ENCODE results near the gene SACM1L.
A peak's percentile ranks its signal among the peaks of the same experiment; 100 is the strongest.
"Not testable (repeated sequence)": the region's sequence is repeated elsewhere in the genome, so short reads cannot be mapped to it uniquely, and the experiment has no call there.

SACM1L gene

DNA sequence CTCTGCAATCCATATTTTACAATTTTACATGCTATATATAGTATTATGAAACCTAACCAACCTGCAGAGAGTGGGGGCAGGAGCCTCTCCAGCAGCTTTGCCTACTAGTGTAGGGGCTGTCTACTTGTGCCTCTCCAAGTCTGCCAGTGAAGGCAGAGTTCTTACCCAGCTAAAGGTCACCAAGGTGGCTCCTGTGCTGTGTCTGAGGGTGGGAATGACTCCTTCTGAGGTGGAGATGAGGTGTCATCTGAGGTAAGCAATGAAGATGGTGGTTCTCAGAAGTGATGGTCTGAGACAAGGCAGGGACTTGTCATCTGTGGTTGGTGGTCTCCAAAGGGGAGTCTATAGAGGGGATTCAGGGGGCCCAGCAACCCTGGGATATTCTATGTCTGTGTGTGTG lies 47.5 kb downstream of the SACM1L start:
- H3K27ac ChIP-seq, result no peak overlapping the region
- DNase-seq (ENCODE audit: low read depth, low spot score), result no peak

DNA sequence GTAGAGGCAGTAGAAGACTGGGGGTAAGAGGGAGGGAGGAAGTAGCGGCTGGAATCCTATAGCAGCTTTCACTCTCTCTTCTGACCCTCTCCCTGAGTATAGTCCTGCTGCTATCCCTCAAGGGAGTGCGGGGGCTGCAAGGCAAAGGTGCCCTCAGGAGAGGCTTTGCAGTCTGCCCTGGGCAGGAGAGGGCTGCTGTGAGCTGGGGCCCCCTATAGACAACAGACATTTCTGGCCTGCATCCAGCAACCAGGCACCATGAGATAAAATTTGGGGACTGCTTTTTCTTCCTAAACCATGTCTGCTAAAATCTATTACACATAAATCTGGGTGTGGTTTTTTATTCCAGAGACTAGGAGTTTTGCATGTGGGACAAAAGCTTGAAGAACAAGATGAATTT lies 48.0 kb downstream of the SACM1L start:
- no peak overlapping the region for H3K27ac ChIP-seq
- DNase-seq (ENCODE audit: low read depth, low spot score), result no peak

DNA sequence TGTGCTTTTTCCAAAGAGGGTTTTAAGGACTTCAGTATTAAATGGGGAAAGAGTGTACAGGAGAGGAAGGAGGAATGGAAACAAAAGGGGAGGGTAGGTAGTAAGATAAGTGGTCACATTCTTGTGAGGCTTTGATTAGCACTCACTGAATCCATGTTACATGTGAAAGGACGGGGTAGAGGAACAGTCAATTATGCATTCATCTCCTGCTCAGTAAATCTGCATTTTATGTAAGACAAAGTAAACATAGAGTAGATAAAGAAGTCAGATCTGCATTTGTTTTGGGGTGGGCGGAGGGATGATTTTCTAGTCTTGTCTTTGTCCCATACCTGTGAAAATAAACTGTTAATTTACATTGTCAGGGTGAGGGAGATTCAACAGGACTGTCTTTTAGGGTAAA lies 50.8 kb downstream of the SACM1L start:
- no peak for DNase-seq (ENCODE audit: low read depth, low spot score)
- no peak overlapping the region for H3K27ac ChIP-seq

DNA sequence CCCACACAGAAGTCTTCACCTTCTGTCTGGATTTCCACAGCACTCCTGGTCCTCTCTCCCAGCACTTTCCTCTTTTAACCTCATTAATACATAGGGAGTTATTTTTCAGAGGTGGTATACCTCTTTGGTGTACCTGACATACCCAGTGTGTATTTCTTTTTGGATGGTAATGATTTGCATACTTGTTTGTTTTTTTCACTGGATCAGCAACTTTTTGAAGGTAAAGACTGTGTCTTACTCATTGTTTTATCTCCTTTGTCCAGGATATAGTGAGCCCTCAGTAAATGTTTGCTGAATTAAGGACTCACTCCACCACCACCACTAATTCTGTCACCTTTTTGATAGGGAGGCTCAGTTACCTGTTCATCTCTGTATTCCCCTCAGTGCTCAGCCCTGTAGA lies 52.1 kb downstream of the SACM1L start:
- H3K27ac ChIP-seq, result no peak overlapping the region
- DNase-seq (ENCODE audit: low read depth, low spot score), result no peak

DNA sequence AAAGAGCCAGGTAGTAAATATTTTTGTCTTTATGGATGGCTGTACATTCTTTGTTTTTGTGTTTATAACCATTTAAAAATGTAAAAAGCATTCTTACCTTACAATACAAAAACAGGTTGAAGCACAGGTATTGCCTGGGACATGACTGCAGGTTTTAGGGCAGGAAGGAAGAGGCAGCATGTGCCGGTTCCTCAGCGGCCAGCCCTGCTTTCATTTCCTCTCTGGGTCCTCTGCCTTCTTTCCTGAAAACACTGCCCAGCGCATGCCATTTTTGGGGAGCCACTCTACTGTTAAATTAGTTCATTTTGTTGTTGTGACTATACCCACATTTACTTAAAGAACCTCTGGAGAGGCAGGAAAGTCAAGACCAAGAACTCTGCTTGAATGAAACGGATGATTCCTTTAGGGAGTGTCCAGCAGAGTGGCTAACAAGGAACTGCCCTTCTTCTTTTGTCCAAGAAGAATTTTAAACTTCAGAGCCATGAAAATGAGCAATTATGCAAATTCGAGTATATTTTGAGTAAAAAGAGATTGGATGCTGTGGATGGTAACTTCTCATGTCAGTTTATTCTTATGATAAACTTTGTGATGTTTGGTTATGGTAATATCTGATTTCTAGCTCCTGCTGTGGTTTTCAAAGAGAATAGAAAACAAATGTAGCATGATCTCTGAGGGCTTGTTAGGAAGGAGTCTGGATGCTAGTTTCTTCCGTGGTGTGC lies 52.7 kb downstream of the SACM1L start:
- H3K27ac ChIP-seq, result no peak overlapping the region
- DNase-seq (ENCODE audit: low read depth, low spot score), result no peak

DNA sequence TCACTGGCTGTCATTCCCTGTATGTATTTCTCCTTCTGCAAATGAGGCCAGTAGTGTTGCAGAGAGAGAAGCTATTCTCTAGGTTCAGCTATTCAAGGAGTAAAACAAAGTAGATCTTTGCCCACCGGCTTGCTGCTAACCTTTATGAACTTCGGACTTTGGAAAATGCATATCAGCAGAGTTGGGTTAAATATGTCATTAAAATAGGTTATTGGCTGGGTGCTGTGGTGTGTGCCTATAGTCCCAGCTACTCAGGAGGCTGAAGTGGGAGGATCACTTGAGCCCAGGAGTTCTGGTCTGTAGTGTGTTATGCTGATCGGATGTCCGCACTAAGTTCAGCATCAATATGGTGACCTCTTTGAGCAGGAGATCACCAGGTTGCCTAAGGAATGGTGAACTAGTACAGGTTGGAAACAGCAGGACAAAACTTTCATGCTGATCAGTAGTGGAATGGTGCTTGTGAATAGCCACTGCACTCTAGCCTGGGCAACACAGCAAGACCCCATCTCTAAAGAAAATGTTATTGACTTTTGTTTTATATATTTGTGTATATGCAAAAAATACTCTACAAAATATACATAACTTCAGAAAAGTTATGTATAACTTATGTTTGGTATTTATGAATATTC lies 53.4 kb downstream of the SACM1L start:
- H3K27ac ChIP-seq, result no peak overlapping the region
- no peak for DNase-seq (ENCODE audit: low read depth, low spot score)

DNA sequence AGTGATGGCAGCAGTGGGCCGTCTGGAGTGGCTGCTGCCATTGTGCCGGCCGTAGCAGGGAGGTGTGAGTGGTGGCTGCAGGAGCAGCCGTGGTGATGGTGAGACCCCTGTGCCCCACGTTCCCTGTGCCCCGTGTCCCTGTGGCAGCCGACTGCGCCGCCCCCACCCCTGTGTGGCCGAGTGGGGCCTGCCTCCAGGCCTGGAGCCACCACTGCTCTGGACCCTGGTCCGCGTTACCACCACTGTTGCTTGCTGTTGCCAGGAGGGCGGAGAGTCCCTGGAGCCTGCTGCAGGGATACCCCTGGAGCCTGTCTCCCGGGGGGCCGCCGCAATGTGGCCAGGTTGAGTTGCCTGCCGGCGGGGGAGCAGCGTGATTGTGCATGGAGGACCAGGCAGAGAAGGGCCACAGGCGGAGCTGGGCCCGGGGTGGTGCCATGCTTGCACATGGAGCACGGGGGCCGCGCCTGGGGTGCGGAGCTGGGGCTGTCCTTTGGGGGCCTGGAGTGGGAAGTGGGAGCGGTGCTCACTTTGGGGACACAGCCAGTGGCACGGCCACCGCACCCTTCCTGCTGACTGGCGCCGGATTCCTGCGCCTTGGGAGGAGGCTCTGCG lies 57.1 kb downstream of the SACM1L start:
- no peak overlapping the region for H3K27ac ChIP-seq

DNA sequence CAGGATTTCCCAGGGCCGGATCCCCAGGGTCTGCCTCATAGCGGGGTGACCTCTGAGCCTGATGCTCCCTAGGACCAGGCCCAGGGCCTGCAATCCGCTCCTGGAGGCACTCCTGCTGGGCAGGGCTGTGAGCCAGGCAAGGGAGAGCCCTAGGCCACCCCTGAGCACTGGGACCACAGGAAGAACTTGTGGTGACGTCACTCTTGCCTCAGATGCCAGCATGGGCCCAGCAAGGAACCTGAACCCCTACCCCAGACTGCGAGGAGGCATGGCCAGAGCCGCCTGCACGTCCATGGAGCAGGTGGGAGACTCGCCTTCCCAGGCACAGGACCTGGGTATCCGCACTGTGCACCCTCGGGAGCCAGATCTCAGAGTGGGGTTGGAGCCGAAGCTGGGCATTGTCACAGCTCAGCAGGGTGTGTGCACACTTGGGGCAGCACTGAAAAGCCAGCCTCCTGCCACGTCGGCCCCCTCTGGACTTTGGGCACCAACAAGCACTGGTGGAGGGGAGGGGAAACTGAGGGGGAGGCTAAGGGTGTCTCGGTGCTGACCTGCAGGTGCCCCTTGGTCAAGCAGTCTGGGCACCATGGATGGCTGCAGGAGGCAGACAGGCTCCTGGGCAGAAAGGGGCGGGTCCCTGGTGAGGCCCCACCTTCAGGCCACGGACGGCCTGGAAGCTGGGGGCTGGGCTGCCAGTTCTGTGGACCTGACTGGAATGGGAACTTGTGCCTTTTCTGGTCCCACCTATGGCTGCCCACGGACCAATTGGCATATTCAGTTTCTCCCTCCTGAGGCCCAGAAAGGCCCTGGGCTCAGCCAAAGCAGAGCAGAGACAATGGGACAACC lies 57.8 kb downstream of the SACM1L start:
- H3K27ac ChIP-seq, result no peak overlapping the region
- DNase-seq (ENCODE audit: low read depth, low spot score), result no peak

More for the DNA sequence above, 57.1 kb downstream of the SACM1L start:
- DNase-seq (ENCODE audit: low read depth, low spot score), result no peak

DNA sequence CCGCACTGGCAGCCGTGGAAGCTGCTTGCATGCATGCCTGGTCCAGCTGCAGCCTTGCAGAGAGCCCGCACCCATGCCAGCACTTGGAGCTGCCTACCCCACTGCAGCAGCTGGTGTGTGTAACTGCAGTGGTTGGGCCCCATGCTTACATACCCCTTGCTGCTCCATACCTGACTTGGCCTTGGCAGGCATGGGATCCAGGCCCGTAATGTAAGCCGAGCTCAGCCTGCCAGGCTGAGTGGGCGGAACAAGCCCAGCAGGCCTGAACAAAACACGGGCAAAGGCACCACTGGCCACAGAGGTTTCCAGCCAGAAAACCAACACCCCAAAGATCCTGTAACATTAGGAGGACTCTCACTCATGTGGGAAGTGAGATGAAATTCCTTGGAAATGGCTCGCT lies 58.9 kb downstream of the SACM1L start:
- no peak for DNase-seq (ENCODE audit: low read depth, low spot score)
- no peak overlapping the region for H3K27ac ChIP-seq

DNA sequence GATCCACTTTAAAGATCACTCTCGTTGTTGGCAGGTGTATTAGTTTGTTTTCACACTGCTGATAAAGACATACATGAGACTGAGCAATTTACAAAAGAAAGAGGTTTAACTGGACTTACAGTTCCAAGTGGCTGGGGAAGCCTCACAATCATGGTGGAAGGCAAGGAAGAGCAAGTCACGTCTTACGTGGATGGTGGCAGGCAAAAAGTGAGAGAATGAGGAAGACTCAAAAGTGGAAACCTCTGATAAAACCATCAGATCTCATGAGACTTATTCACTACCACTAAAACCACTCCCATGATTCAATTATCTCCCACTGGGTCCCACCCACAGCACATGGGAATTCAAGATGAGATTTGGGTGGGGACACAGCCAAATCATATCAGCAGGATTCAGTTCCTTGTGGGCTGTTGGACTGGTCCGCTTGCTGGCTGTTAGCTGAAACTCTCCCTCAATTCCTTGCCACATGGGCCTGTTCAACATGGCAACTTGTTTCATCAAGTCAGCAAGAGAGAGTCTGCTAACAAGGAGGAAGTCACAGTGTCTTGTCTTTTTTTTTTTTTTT lies 59.9 kb downstream of the SACM1L start:
- H3K27ac ChIP-seq; DNase-seq (ENCODE audit: low read depth, low spot score): not testable (repeated sequence)

DNA sequence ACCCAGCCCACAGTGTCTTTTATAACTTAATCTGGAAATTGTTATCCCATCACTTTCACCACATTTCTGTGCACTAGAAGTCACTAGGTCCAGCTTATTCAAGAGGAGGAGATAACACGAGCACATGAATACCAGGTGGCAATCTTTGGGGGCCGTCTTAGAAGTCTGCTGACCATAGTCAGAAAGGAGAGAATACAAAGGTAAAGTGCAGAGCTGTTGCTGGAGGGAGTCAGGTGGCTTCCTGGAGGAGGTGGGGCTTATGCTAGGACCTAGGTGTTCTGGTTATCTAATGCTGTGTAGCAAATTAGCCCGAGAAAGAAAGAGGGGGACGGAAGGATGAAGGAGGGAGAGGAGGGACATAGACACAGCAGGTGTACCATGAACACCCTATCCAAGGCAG lies 60.7 kb downstream of the SACM1L start:
- no peak for DNase-seq (ENCODE audit: low read depth, low spot score)
- no peak overlapping the region for H3K27ac ChIP-seq

DNA sequence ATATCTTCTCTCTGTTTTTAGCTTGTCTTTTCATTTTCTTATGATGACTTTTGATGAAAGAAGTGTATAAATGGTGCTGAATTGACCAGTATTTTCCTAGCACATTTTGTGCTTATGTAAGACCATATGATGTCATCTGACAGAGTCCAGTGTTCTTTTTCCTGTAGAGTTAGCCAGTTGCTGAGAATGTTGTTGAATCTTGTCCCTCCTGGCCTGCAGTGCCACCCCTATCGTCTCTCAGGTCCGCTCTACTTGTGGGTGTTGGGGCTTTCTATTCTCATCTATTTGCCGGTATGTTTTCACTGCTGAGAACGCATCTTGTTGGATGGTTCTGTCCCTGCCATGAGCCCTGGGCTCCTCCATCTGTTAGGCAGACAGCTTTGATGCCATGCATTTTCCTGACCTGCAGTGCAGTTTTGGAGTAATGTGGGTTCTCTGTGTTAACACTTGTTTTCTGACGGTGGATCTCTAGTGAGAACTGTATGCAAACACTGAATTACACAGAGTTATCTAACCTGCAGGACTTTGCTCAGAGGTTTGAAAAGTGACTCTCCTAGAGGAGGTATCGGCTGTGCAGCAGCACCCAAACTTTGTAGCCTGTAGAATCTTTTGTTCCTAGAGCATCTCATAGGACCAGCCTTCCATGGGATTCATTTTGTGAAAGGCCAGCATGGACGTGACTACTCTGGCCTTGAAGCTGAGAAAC lies 62.5 kb downstream of the SACM1L start:
- no peak overlapping the region for H3K27ac ChIP-seq
- DNase-seq (ENCODE audit: low read depth, low spot score), result no peak

DNA sequence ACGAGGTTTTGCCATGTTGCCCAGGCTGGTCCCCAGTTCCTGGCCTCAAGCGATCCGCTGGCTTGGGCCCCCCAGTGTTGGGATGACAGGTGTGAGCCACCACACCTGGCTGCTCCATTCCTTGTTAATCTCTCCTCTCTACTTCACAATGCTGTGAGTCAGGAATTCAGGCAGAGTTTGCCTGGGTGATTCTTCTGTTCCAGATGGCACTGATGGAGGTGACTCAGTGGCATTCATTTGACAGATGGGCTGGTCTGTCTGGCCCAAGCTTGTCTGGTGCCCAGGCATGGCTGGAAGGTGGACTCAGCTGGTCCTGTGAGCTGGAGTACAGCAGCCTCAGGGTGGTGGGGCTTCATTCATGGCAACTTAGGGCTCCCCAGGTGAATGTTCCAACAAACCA lies 63.9 kb downstream of the SACM1L start:
- peak; percentile 44 for DNase-seq (ENCODE audit: low read depth, low spot score)
- no peak overlapping the region for H3K27ac ChIP-seq

DNA sequence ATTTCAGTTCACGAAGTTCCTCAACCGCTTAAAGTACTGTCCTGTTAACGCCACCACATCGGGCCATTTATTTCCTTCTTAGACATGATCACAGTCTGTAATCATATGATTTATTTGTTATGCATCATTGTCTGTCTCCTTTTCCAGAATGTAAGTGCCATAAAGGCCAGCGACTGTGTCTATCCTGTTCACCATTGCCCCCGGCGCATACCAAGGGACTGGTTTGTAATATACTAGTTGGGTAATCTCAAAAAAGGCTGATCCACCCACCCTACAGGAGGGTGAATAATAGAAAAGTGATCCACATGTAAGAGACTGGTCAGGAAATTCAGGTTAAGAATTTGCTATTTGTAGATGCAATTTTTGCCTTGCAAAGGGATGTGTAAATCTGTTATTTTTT lies 65.3 kb downstream of the SACM1L start:
- no peak for DNase-seq (ENCODE audit: low read depth, low spot score)
- no peak overlapping the region for H3K27ac ChIP-seq

DNA sequence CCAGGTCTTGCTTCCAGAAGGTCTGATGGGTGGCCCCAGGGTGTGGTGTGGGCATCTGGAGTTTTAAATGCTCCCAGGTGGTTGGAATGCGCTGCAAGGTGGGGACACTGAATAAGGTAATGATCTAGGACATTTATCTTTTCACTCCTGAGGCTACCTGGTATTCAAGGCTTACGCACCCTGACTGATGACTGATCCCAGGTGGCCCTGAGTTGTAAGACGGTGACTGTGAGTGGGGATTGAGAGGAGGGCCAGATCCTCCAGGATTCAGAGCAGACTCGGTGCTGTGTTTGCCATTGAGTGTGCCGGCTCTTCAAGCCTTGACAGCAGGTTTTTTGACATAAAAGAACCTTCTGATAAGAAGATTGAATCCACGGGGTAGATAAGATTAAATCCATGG lies 66.9 kb downstream of the SACM1L start:
- DNase-seq (ENCODE audit: low read depth, low spot score), result no peak
- H3K27ac ChIP-seq, result no peak overlapping the region

DNA sequence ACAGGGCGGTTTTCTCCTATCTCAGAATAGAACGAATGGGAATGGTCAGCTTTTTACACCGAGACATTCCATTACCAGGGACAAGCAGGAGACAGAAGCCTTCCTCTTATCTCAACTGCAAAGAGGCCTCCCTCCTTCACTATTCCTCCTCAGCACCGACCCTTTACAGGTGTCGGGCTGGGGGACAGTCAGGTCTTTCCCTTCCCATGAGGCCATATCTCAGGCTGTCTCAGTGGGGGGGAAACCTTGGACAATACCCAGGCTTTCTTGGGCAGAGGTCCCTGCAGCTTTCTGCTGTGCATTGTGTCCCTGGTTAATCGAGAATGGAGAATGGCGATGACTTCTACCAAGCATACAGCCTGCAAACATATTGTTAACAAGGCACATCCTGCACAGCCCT lies 67.9 kb downstream of the SACM1L start:
- DNase-seq (ENCODE audit: low read depth, low spot score); H3K27ac ChIP-seq: not testable (repeated sequence)

DNA sequence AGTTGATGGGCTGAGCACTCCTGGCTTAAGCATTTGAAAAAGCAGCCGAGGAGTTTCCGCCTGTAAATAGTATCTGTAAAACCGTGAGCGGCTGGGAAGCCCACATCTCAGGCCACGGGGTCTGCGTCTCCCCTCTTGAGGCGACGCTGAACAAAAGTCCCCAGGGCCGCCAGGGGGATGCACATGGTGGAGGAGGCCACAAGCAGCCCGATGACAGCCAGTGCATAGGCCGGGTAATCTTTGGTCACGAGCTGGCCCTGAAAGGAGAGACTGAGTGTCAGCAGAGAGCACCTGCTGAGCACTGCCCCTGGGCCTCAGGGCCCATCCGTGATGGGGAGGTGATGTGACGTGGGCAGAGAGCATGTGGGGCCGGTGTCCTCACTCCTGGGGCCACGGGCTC lies 69.7 kb downstream of the SACM1L start:
- no peak for DNase-seq (ENCODE audit: low read depth, low spot score)
- H3K27ac ChIP-seq, result no peak overlapping the region

DNA sequence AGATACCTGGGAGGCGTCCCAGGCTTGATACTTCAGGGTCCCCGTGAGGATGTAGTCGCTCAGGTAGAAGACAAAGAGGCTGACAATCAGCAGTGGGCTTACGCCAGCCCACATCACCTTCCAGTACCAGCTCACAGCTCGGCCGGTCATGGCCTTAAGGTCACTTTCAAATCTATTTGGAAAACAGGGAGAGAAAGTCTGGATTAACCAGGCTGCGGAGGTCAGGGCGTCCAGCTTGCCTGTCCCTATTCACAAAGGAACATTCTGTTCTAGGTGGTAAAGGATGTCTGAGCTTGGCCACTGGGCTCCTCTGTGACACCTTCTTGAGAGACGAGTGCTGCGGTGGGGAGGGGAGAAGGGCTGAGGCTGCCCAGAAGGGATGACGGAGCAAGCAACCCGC lies 70.7 kb downstream of the SACM1L start:
- H3K27ac ChIP-seq, result no peak overlapping the region
- no peak for DNase-seq (ENCODE audit: low read depth, low spot score)

DNA sequence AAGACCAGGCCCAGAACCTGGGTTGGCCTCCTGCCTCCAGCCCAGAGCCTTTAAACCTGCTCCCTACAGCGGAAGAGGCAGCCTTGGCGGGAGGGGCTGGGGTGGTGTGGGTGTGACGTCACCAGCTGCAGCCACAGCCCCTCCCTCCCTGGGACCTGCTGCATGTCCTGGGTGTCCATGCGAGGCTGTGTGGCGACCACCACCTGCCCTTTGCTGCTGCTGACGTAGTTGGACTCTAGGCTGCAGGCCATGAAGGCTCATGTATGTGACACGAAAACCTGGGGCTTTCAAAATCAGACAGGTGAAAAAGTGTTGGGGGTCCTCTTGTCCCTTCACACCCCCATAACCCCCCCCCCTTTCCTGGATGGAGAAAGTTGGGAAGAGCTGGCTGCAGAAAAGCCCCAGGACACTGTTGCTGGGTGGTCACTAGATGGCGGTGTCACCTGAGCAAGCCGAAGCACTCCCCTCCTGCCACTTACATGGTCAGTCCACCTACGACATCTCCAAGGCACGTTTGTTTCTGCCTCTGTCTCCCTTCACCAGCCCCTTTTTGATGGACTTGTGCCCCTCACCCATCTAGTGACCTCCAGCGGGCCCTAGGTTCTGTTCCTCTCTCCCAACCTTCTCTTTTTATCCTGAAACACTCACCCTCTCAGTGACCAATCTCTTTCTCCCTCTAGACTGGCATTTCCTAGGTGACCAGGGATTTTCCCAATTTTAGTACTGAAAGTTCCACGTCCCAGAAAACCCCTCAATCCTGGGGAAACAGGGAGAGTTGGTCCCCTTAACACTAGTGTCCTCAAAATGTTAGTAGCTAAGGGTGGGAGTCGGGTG lies 71.9 kb downstream of the SACM1L start:
- no peak overlapping the region for H3K27ac ChIP-seq
- DNase-seq (ENCODE audit: low read depth, low spot score), result peak; percentile 10

Measured in epithelial cell of prostate (primary cell).